Right forelimb (tissue), 1 donor: Measurements from ENCODE around the gene ZFAND3.
"Not testable (repeated sequence)": the region's sequence is repeated elsewhere in the genome, so short reads cannot be mapped to it uniquely, and the experiment has no call there.

ENCODE experiments used
- DNase-seq: peaks from one replicate; pipeline ENCODE4 v3.0.0-alpha.2; 2018

The ZFAND3 gene

DNA sequence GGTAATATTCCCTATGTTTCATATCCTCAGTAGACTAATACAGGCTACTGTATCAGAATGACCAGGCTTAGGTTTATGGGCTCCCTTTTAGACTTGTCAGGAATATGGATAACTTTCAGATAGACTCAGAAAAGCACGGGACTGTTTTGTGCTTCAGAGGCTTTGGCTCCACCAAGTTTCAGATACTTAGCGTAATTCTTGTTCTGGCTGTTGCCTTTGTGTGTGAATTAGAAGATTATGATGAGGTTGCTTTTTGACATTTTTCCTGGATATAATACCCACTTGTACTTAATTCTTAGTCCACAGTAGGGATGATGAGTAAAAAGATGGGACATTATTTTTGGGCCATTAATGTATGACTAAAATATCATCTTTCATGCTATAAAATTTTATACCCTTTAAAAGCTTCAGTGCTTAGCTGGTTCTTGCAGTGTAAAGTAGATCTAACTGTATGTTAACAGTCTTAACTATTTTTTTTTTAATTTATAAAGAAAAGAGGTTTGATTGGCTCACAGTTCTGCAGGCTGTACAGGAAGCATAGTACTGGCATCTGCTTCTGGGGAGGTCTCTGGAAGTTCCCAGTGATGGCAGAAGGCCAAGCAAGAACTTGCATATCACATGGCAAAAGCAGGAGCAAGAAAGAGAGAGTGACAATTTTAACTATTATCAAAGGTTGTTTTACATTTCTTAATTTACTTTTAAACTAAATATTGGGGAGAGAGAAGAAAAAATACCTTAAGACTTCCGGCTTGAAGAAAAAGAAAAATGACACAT is 120.7 kb downstream of the ZFAND3 start:
- no peak for DNase-seq

GRCh38 chr6:37941871-37942270 is 122.3 kb downstream of the ZFAND3 start:
- no peak for DNase-seq

DNA sequence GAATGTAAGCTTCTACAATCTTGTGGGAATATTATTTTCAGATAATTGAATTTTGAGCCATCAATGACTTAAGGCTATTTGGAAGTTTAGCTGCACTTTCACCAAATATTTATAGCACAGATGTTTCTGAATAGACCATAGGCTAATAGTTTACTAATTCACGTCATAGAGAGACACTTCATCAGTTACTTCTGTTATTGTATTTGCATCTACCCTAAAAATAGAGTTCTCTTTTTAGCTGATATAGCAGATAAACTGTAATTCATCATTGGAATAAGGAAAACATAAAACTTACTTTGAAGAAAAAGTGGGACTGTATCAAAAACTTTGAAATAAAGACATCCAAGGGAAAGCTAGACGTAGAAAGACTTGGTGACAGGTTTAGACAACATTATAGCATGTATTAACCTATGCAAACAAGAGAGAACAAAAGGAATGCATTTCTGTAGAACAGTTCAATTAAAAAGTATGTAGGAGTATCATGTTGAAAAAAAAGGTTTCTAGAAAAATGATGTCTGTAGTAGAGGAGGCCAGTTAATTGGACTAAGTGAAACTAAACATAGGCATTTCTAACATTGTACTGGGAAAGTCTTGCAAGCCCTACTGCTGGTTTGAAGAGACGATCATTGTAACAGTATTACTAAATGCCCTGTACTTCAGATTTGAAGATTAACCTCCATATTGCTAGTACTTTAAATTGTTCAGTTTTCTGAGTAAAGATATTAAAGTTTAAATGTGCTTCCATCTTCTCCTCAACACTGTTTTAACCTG is 123.3 kb downstream of the ZFAND3 start:
- DNase-seq, result no peak

GRCh38 chr6:37943436-37944058 is 124.0 kb downstream of the ZFAND3 start:
- DNase-seq, result no peak

DNA sequence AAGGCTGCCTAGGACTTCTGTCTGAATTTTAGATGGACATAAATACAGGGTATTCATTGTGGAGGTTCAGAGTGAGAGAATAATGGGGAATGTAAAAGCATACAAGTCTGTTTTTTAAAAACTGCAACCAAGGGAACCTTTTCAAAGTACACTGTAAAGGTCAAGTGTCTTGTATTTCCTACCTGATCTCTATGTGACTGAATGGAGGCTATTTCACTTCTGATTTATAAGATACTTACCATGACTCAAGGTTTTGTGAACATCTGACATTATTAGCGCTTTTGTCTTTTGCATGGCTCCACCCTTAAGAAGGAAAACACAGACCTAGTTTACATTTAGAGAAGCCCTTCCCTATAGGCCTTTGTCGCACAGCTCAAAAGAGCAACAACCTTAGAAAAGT is 126.5 kb downstream of the ZFAND3 start:
- DNase-seq, result no peak

DNA sequence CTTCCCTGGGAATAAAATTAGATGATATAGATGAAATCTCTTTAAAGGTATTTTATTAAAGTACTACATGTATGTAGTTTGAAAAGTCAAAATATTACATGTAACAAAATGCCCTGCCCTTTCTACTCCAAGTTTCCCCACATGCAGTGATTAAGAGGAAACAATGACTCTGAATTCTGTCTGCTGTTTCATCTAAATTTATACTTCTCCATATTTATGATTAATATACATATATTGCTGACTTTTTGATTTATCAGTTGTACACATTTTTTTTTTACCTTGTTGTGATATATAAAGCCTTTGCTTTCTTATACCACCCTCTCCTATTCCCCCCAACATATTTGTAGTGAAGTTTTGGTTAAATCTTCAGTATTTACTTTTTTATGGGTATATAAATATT is 127.9 kb downstream of the ZFAND3 start:
- no peak for DNase-seq

GRCh38 chr6:37948584-37948983 is 129.1 kb downstream of the ZFAND3 start:
- DNase-seq, result not testable (repeated sequence)

GRCh38 chr6:37952027-37952426 is 132.5 kb downstream of the ZFAND3 start:
- no peak for DNase-seq

DNA sequence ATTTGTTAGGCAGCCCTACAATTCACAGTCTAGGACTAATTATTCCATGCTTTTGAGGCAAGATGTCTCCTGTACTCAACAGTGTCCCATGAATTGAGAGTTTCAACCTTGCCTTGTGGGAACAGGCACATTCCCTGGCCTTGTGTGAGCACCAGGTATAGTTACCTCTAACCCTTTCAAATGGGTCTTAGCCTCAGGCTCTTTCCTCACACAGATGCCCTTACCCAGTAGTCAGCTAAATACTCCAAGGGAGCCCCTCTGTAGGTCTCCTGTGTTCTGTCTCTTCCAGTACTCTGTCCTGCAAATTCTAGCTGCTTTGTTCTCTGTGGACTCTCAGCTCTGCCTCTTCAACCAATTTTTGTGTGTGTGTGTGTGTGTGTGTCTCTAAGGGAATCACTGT is 135.3 kb downstream of the ZFAND3 start:
- no peak for DNase-seq

DNA sequence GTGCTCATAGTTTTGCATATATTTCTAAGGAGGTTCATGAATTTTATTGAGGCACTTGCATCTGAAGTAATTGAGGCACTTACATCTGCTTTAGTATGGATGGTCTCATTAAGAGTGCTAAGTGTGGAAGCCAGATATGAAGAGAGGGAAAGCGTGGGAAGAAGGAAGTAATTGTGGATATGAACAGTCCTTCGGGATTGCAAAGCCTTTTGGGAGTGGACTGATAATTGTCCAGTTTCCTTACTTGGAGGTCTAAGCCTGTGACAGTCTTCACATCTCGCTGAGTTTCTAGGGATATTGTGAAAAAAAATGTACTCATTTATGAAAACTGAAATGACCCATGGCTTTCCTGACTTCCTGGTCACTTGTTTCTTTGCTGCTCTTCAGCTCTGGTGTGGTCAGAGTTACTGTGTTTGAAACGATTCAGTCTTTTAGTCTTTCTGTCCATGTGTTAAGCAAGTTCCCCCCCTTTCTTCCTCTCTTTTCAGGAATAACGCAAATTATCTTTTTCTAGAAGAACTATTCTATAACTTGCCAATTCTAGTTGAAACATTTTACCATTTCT is 137.3 kb downstream of the ZFAND3 start:
- no peak for DNase-seq

DNA sequence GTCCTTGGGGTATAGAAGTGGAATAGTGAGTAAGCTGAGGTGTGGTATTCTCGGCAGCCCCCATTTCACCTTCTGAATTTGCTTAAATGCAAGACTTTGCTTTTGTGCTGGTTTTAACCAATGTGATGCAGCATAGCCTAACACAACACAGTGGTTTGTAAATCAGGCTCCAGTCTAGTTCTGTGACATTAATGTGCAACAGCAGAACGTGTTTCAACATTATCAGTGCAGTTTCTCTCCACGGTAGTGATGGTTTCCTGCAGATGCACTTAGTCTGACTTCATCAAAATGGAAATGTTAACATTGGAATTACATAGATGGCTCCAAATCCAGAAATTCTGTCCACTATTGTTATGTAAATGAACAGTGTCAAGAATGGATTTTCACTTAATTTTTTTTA is 139.5 kb downstream of the ZFAND3 start:
- DNase-seq, result no peak

GRCh38 chr6:37960139-37960935 is 140.8 kb downstream of the ZFAND3 start:
- no peak for DNase-seq

- not testable (repeated sequence) for DNase-seq
Observed at GRCh38 chr6:37962481-37963080, 143.1 kb downstream of the ZFAND3 start.

- no peak for DNase-seq
Observed at GRCh38 chr6:37965964-37966676, 146.6 kb downstream of the ZFAND3 start.

GRCh38 chr6:37966801-37967200 is 147.3 kb downstream of the ZFAND3 start:
- DNase-seq, result no peak

GRCh38 chr6:37967651-37968050 is 148.1 kb downstream of the ZFAND3 start:
- no peak for DNase-seq

GRCh38 chr6:37971266-37971665 is 151.7 kb downstream of the ZFAND3 start:
- no peak for DNase-seq

DNA sequence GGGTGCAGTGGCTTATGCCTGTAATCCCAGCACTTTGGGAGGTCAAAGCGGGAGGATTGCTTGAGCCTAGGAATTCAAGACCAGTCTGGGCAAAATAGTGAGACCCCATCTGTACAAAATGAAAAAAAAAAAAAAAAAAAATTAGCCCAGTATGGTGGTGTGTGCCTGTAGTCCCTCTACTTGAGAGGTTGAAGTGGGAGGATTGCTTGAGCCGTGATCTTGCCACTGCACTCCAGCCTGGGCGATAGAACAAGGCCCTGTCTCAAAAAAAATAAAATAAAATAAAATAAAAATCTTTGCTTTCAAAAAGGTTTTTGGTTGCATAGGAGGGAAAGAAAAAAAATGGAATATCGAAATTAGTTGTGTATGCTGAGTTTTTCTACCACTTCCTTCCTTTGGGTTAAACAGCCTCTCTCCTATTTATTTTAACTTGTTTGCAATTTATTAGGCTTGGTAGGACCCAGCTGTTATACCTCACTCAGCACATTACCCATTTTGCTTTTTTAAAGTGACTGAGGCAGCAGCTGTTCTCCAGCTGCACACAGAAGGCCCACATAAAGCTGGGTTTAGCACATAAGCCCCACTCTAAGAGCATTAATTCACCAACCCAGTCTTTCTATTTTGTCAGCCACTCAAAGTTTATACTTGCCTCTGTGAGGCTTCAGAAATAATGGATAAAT is 152.3 kb downstream of the ZFAND3 start:
- DNase-seq, result no peak

- no peak for DNase-seq
Observed at GRCh38 chr6:37972994-37973757, 153.6 kb downstream of the ZFAND3 start.

DNA sequence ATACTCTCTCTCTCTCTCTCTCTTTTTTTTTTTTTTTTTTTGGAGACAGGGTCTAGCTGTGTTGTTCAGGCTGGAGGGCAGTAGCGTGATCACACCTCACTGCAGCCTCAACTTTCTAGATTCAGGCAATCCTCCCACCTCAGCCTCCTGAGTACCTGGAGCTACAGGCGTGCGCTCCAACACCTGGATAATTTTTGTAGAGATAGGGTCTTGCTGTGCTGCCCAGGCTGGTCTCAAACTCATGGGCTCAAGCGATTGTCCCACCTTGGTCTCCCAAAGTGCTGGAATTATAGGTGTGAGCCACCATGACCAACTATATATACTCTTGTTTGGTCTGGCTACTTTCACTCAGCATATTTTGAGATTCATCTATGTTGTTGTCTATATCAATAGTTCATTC is 154.9 kb downstream of the ZFAND3 start:
- DNase-seq, result no peak
